Esophagus muscularis mucosa (tissue), 4 donors: Measurements from ENCODE around the gene ZNF469. TPM values are rescaled to one million over a fixed set of nuclear protein-coding genes. Genes with fewer than 3 reads are reported as not detected.

ENCODE experiments used
- DNase-seq: peaks from one replicate; pipeline ENCODE4 v3.0.0-alpha.2; 2017; ENCODE audit errors: extremely low spot score
- H3K27ac ChIP-seq, 4 donors: fragments of 200-600 bp; sonication (generic); replicated peaks in 1 of 4; 1 replicate in 3 of 4; 2 replicates in 1 of 4; pipeline ENCODE4 v1.5.1; 2016 to 2019; ENCODE audit warnings: mild to moderate bottlenecking in 1 of 4
- H3K27me3 ChIP-seq, 4 donors: fragments of 200-600 bp; sonication (generic); one replicate each; pipeline versions ENCODE4 v1.5.1 to v1.6.0; 2016 to 2019
- H3K36me3 ChIP-seq, 4 donors: fragments of 200-600 bp; sonication (generic); one replicate each; pipeline ENCODE4 v1.5.1; 2016 to 2019
- H3K4me1 ChIP-seq, 4 donors: fragments of 200-600 bp; sonication (generic); one replicate each; pipeline ENCODE4 v1.5.1; 2016 to 2019
- H3K4me3 ChIP-seq, 4 donors: fragments of 200-600 bp; sonication (generic); 1 replicate in 2 of 4; 2 replicates in 2 of 4; pipeline ENCODE4 v1.5.1; 2016 to 2019; ENCODE audit warnings: mild to moderate bottlenecking in 4 of 4, moderate library complexity in 1 of 4
- H3K9me3 ChIP-seq, 4 donors: fragments of 200-600 bp; sonication (generic); 1 replicate in 3 of 4; 2 replicates in 1 of 4; pipeline ENCODE4 v1.5.1; 2016 to 2019
- EP300 ChIP-seq: sonication (generic); formaldehyde crosslinking; IDR thresholded peaks from one replicate; pipeline ENCODE4 v1.6.1; 2017; ENCODE audit warnings: antibody characterized with exemption
- POLR2A ChIP-seq: fragments of 450-650 bp; IDR thresholded peaks from one replicate; pipeline ENCODE4 v1.6.1; 2017; ENCODE audit warnings: antibody characterized with exemption, moderate library complexity, mild to moderate bottlenecking, low read depth
- POLR2AphosphoS5 ChIP-seq, 2 donors: sonication (generic); formaldehyde crosslinking; IDR thresholded peaks; one replicate each; pipeline ENCODE4 v1.6.1; 2017; ENCODE audit warnings: antibody characterized with exemption in 2 of 2
- WGBS: methylation state at CpG from one replicate; pipeline ENCODE4 v1.1.5; 2018; 5-methylcytosine and 5-hydroxymethylcytosine counted together
- intact Hi-C: fragments of 100-400 bp; cut with DNase I; formaldehyde crosslinking; loops from one replicate; pipeline ENCODE4 v1.15.1; 2023
- total RNA-seq, 4 donors: library from RNA; depleted of rRNA; stranded (reverse); fragments of >200 nt; gene quantifications; one replicate each; pipeline versions ENCODE4 v1.1.0 to v1.2.1, GENCODE V29; 2016
- TF ChIP-seq, protein P1 (sequence below), 3 experiments: fragments of 200-600 bp in 2 of 3; fragments of 450-650 bp in 1 of 3; sonication (generic) in 2 of 3; IDR thresholded peaks; one replicate each; pipeline ENCODE4 v1.5.1; 2017 to 2019; ENCODE audit warnings: antibody characterized with exemption in 3 of 3, mild to moderate bottlenecking in 2 of 3, moderate library complexity in 1 of 3

The ZNF469 gene
- total RNA-seq, 4 donors from 2014 or later = 1.2 to 3.7 (median 2.2) TPM

DNA sequence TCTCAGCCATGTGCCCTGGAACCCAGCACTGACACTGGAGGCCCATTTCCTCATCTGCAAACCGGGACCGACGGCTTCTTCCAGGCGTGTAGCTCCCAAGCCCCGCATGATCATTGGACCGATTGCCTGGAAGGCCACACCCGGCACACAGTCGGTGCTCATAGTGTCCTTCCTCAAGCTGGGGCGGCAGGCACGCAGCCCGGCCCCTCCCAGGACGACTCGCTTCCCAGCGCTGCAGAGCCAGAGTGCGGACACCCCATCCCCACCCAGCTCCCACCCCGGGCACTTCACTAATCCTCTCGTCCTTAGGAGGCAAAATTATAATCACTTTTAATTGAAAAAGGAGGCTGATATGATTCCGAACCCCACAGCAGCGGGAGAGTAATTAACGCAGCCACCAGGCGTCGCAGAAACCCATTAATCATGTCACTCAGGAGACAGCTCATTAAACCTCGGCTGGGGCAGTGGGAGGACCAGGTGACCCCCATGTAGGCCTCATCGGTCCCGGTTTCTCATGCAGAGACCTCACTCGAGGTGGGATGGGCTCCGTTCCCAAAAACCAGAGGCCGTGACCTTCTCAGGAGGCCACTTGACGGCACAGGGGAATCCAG lies 33.1 kb downstream of the ZNF469 start:
- Histone ChIP-seq H3K4me3 (no peak overlapping the region), H3K4me1 (no peaks in the 10 kb centered on the region), H3K27me3 (no peaks in the 10 kb centered on the region), H3K9me3 (no peaks in the 10 kb centered on the region), H3K27ac (no peak overlapping the region), H3K36me3 (no peaks in the 10 kb centered on the region)
- no peak for DNase-seq
- WGBS = 88% methylated on average over 19 of the region's 29 CpGs
- TF ChIP-seq, protein P1, sequence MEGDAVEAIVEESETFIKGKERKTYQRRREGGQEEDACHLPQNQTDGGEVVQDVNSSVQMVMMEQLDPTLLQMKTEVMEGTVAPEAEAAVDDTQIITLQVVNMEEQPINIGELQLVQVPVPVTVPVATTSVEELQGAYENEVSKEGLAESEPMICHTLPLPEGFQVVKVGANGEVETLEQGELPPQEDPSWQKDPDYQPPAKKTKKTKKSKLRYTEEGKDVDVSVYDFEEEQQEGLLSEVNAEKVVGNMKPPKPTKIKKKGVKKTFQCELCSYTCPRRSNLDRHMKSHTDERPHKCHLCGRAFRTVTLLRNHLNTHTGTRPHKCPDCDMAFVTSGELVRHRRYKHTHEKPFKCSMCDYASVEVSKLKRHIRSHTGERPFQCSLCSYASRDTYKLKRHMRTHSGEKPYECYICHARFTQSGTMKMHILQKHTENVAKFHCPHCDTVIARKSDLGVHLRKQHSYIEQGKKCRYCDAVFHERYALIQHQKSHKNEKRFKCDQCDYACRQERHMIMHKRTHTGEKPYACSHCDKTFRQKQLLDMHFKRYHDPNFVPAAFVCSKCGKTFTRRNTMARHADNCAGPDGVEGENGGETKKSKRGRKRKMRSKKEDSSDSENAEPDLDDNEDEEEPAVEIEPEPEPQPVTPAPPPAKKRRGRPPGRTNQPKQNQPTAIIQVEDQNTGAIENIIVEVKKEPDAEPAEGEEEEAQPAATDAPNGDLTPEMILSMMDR (IDR thresholded peaks at IDR 0.05) = no peak
- TF ChIP-seq EP300 = no peak
- intact Hi-C loops = no loop called here

DNA sequence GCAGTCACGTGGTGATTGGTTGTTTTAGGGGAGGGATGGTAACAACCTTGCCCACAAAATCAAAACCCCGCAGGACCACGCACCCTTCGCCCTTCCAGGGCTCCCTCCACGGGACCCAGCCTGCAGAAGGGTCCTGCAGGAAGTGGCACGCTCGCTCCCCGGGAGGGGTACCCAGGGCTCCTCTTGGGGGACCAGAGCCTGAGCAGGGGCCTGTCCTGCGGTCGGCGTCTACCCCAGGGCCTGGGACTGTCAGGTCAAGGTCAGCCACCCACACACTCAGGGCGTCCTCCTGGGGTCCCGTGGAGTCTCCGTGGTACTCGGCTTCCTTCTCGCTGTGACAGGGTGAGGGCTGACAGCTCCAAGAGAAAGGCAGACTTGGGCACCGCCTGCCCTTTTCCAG lies 33.9 kb downstream of the ZNF469 start:
- Histone ChIP-seq H3K27ac (no peak overlapping the region), H3K27me3 (no peaks in the 10 kb centered on the region), H3K4me3 (no peak overlapping the region), H3K4me1 (no peaks in the 10 kb centered on the region), H3K9me3 (no peaks in the 10 kb centered on the region), H3K36me3 (no peaks in the 10 kb centered on the region)
- TF ChIP-seq POLR2A (no peak), EP300 (no peak), POLR2AphosphoS5 (IDR thresholded peaks at IDR 0.05) (no peak)
- TF ChIP-seq, protein P1 (IDR thresholded peaks at IDR 0.05) = no peak
- WGBS = 82% methylated on average over 5 of the region's 17 CpGs
- intact Hi-C loops = no loop called here
- no peak for DNase-seq

DNA sequence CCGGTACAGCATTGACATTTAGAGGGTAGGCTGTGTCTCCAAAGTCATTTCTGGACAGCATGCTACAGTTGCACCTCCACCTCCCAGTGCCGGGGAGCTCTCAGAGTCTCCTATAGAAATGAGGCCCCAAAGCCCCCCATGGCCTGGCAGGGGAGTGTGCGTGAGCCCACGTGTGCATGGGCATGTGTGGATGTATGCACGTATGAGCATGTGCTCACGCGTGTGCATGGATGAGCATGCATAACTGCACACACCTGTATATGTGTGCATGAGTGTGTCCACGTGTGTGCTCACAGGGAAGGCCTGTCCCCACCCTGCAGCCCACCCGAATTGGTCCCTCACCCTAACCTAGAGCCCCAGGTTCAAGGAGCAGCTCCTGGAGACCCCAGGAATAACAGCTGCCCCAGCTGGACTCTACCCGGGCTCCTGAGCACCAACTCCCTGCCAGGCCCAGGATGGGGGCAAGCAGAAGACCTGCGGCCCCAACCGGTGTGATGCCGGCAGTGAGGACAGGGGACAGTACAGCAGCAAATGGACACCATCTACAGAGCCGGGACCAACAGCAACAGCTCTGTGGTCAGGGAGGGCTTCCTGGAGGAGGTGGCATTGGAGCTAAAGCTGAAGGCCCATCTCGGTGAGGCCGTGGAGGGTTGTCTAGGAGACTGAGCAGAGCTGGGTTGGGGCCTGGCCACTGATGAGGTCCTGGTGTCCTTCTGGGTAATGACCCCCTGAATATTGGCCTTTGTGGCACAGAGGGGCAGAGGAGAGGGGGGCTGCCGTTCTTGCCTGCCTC lies 35.1 kb downstream of the ZNF469 start:
- H3K27me3 ChIP-seq = no peaks in the 10 kb centered on the region
- H3K4me1 ChIP-seq = no peaks in the 10 kb centered on the region
- H3K27ac ChIP-seq = no peak overlapping the region
- intact Hi-C loops = no loop called here
- no peak overlapping the region for H3K4me3 ChIP-seq
- no peaks in the 10 kb centered on the region for H3K9me3 ChIP-seq
- no peaks in the 10 kb centered on the region for H3K36me3 ChIP-seq
- WGBS = 85% methylated on average over 16 of the region's 17 CpGs
- DNase-seq = no peak
- TF ChIP-seq EP300 (no peak), POLR2A (no peak), POLR2AphosphoS5 (IDR thresholded peaks at IDR 0.05) (no peak)
- TF ChIP-seq, protein P1 (IDR thresholded peaks at IDR 0.05) = no peak

DNA sequence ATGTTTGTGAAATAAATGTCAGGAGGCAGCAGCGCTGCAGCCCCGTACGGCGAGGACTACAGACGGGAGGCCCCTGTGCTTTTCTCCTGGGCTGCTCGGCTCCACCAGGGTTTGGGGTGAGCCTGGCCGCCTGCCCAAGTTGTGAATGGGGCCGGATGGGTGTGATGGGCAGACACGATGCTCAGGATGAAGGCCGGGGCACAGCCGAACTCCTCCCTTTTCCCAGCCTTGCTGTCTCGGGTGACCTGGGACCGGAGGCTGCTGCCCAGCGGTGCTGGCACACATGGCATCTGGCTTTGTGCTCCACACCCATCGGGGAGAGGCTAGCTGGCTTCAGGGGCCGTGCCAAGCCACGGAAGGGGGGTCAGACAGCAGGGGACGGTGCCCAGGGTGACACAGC lies 36.1 kb downstream of the ZNF469 start:
- no peaks in the 10 kb centered on the region for H3K9me3 ChIP-seq
- intact Hi-C loops = no loop called here
- no peaks in the 10 kb centered on the region for H3K4me1 ChIP-seq
- no peak overlapping the region for H3K27ac ChIP-seq
- WGBS = 79% methylated on average over 15 of the region's 18 CpGs
- DNase-seq = no peak
- TF ChIP-seq, protein P1 (IDR thresholded peaks at IDR 0.05) = no peak
- no peak for TF ChIP-seq EP300
- TF ChIP-seq POLR2A = no peak
- TF ChIP-seq POLR2AphosphoS5 (IDR thresholded peaks at IDR 0.05) = no peak
- H3K27me3 ChIP-seq = no peaks in the 10 kb centered on the region
- H3K4me3 ChIP-seq = no peak overlapping the region
- H3K36me3 ChIP-seq = no peaks in the 10 kb centered on the region
